ENCODE results near the gene CASK.
"Not testable (repeated sequence)": the region's sequence is repeated elsewhere in the genome, so short reads cannot be mapped to it uniquely, and the experiment has no call there.

Gene CASK

GRCh38 chrX:41722816-41723618 lies 200.3 kb downstream of the CASK start:
- DNase-seq, result peak; percentile 1

GRCh38 chrX:41722214-41722613 lies 201.1 kb downstream of the CASK start:
- no peak for DNase-seq

- DNase-seq, result no peak
Observed at GRCh38 chrX:41721590-41721989, 201.8 kb downstream of the CASK start.

GRCh38 chrX:41720125-41720779 lies 203.1 kb downstream of the CASK start:
- DNase-seq, result no peak

GRCh38 chrX:41719610-41720009 lies 203.7 kb downstream of the CASK start:
- not testable (repeated sequence) for DNase-seq

GRCh38 chrX:41718481-41719235 lies 204.7 kb downstream of the CASK start:
- no peak for DNase-seq

- DNase-seq, result no peak
Observed at GRCh38 chrX:41716767-41717473, 206.4 kb downstream of the CASK start.

- DNase-seq, result no peak
Observed at GRCh38 chrX:41716222-41716621, 207.1 kb downstream of the CASK start.

- no peak for DNase-seq
Observed at GRCh38 chrX:41711021-41711667, 212.2 kb downstream of the CASK start.

- DNase-seq, result no peak
Observed at GRCh38 chrX:41708486-41708885, 214.9 kb downstream of the CASK start.

GRCh38 chrX:41707218-41707617 lies 216.1 kb downstream of the CASK start:
- no peak for DNase-seq

GRCh38 chrX:41705680-41706374 lies 217.5 kb downstream of the CASK start:
- no peak for DNase-seq

- no peak for DNase-seq
Observed at GRCh38 chrX:41705042-41705441, 218.3 kb downstream of the CASK start.

GRCh38 chrX:41703574-41704029 lies 219.8 kb downstream of the CASK start:
- DNase-seq, result no peak

- no peak for DNase-seq
Observed at GRCh38 chrX:41695426-41695825, 227.9 kb downstream of the CASK start.

GRCh38 chrX:41693024-41693423 lies 230.3 kb downstream of the CASK start:
- DNase-seq, result no peak

- DNase-seq, result peak; percentile 4
Observed at GRCh38 chrX:41692162-41692749, 231.1 kb downstream of the CASK start.

GRCh38 chrX:41689711-41690110 lies 233.6 kb downstream of the CASK start:
- DNase-seq, result no peak

GRCh38 chrX:41688835-41689234 lies 234.5 kb downstream of the CASK start, which contains the start of gene GPR34:
Gene GPR34 (plus strand): TSS chrX:41688973. CDS start chrX:41695634, 6,661 bp downstream.
- DNase-seq, result no peak

GRCh38 chrX:41688156-41688555 lies 235.2 kb downstream of the CASK start:
- no peak for DNase-seq

GRCh38 chrX:41686788-41687187 lies 236.6 kb downstream of the CASK start:
- no peak for DNase-seq
